GM21723 (cell line): ENCODE data around the gene PITX2.
"Not testable (repeated sequence)": the region's sequence is repeated elsewhere in the genome, so short reads cannot be mapped to it uniquely, and the experiment has no call there.

Experiments
- ATAC-seq: cut with Tn5 transposase; IDR thresholded peaks from one replicate; pipeline ENCODE4 v1.9.1; 2021; ENCODE audit warnings: mild to moderate bottlenecking, moderate library complexity; ENCODE audit not compliant: unreplicated experiment

PITX2 gene

GRCh38 chr4:110613745-110614144 lies 9.1 kb downstream of the PITX2 start:
- ATAC-seq, result no peak

- ATAC-seq, result no peak
Measured at GRCh38 chr4:110612631-110613269, 10.1 kb downstream of the PITX2 start.

- no peak for ATAC-seq
Measured at GRCh38 chr4:110611968-110612447, 10.9 kb downstream of the PITX2 start.

GRCh38 chr4:110610940-110611831 lies 11.7 kb downstream of the PITX2 start:
- ATAC-seq, result peak; percentile 60

- no peak for ATAC-seq
Measured at GRCh38 chr4:110610620-110610939, 12.3 kb downstream of the PITX2 start.

- no peak for ATAC-seq
Measured at GRCh38 chr4:110609044-110609750, 13.7 kb downstream of the PITX2 start.

GRCh38 chr4:110605077-110605476 lies 17.8 kb downstream of the PITX2 start:
- no peak for ATAC-seq

GRCh38 chr4:110602061-110602460 lies 20.8 kb downstream of the PITX2 start:
- ATAC-seq, result no peak

- ATAC-seq, result no peak
Measured at GRCh38 chr4:110597582-110597981, 25.3 kb downstream of the PITX2 start.

GRCh38 chr4:110596431-110596830 lies 26.4 kb downstream of the PITX2 start:
- no peak for ATAC-seq

- no peak for ATAC-seq
Measured at GRCh38 chr4:110595583-110595982, 27.3 kb downstream of the PITX2 start.

GRCh38 chr4:110589297-110589696 lies 33.6 kb downstream of the PITX2 start:
- ATAC-seq, result no peak

GRCh38 chr4:110587666-110588285 lies 35.1 kb downstream of the PITX2 start:
- ATAC-seq, result no peak

- ATAC-seq, result no peak
Measured at GRCh38 chr4:110586131-110586850, 36.6 kb downstream of the PITX2 start.

- ATAC-seq, result not testable (repeated sequence)
Measured at GRCh38 chr4:110576696-110577095, 46.2 kb downstream of the PITX2 start.
